HG03025 (cell line): ENCODE data around the gene SETBP1.

ENCODE experiments used
- ATAC-seq: cut with Tn5 transposase; IDR thresholded peaks from one replicate; pipeline ENCODE4 v1.9.1; 2021; ENCODE audit warnings: mild to moderate bottlenecking, moderate library complexity; ENCODE audit not compliant: unreplicated experiment, low FRiP score

Gene SETBP1

DNA sequence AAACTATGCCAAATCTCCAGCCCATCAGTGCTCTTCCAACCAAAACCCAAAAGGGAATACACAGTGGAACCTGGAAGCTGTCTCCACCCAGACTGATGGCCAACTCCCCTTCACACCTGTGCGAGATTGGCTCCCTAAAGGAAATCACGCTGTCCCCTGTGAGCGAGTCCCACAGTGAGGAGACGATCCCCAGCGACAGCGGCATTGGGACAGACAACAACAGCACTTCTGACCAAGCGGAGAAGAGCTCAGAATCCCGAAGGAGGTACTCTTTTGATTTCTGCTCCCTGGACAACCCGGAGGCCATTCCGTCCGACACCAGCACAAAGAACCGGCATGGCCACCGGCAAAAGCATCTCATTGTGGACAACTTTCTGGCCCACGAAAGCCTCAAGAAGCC, 271.1 kb downstream of the SETBP1 start:
- no peak for ATAC-seq

- ATAC-seq = no peak
Measured at GRCh38 chr18:44954257-44954656, 273.6 kb downstream of the SETBP1 start.

DNA sequence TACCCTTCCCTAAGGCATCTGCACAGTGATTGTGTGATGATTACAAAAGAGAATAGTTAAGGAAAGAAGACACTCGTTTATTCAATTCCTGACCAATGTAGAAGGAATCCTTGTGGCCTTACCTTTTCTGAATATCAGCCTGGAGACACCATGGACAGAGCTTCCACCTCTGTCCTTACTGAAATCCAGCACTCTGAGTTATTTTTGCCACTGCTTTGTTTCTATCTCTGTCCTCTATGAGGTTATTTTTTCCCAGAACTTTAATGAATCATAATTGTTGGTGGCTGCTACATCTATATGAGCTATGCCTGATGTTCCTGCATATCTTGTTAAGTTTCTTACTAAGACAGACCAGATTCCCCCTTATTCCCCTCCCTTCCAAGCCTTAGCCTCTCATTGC, 275.1 kb downstream of the SETBP1 start:
- ATAC-seq = no peak

- ATAC-seq = no peak
Measured at GRCh38 chr18:44957025-44957424, 276.3 kb downstream of the SETBP1 start.

DNA sequence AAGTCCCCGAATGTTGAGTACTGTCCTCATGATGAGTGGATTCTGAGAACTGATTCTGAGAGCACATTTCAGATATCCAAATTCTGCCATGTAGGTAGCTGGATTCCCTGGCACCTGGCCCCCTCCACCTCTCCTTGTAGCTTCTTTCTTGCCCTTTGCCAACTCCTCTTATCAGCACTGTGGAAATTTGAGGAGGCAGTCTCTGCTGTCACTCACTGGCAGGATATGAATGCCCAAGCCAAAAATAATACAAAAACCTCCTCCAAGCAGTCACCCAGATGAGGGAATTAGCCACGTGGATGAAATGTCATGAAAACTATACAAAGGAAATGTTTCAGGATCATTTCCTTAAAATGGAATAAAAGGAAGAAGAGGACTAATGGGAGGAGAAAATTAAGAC, 276.8 kb downstream of the SETBP1 start:
- ATAC-seq = no peak

GRCh38 chr18:44958040-44958439, 277.4 kb downstream of the SETBP1 start:
- ATAC-seq = no peak

DNA sequence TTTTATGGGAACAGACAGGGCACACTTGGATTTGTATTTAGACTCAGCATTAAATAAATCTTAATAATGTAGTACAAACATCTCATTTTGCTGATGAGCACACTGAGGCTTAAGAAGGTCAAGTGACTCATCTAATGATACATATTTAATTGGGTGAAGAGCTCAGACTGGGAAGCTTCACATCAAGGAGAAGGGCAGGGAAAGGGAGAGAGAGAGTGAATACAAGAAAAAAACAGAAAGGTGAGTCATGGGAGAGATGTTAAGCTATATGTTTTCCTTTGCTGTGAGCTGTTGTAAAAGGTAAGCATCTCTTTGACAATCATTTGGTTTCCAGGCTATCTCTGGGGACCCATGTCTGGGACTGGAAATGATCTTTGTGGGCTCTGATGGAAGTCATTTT, 277.8 kb downstream of the SETBP1 start:
- ATAC-seq = no peak

GRCh38 chr18:44959013-44959412, 278.3 kb downstream of the SETBP1 start:
- no peak for ATAC-seq

- no peak for ATAC-seq
Measured at GRCh38 chr18:44960580-44960979, 279.9 kb downstream of the SETBP1 start.

DNA sequence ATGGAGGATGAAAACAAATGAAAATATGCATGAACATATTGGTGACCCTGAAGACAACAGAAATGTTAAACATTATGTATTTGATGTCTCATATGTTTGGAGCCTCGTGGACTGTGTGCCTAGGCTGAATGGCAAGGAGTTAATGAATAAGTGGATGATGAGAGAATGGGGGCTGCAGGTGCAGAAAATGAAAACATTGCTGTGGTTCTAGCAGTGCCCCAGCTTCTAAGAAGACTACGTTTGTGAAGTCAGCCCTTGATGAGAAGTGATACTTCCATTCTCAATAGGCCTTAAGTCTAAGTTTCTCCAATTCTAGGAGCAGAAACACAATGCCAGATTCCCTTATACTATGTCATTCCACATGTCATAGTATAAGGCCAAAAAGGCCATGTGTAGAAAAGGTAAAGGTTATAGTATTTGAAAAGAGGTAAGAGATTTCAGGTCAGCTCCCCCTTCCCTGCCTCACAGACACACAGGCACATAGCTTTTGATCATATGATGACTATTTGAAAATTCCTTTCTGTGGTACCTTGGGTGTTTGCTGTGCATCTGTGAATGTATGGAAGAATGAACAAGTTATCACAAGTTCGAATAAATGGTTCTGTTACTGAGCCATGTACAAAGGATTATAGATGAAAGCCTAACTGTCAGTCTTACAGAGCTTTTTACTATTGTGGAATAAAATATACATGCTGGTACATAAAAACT, 280.8 kb downstream of the SETBP1 start:
- ATAC-seq = peak; percentile 75

GRCh38 chr18:44967599-44967998, 286.9 kb downstream of the SETBP1 start:
- no peak for ATAC-seq

GRCh38 chr18:44968336-44968735, 287.6 kb downstream of the SETBP1 start:
- no peak for ATAC-seq

DNA sequence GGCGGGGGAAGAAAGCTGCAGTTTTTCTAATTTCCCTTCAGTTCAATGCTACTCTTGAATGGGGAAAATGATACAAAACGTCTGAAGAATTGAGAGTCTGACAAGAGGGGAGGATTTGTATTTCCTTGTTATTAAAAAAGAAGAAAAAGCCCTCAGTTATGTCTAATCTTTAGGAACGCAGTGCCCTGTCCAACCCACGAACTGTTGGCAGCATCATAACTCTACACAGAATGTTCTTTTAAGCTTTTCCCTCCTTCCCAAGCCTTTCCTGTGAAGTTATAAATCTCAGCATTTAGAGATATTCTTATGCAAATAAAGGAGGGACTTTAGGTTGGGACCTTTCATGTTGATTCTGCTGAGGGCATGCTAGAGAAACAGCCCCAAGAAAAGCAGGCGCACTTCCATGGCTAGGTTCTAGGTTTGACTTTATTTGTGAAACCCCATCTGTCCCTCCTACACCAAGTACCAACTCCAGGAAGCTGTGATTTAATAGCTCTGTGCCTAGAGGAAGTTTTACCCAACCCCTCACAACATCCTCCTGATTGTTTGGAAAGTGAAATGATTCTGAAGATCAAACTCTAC, 288.6 kb downstream of the SETBP1 start:
- no peak for ATAC-seq

DNA sequence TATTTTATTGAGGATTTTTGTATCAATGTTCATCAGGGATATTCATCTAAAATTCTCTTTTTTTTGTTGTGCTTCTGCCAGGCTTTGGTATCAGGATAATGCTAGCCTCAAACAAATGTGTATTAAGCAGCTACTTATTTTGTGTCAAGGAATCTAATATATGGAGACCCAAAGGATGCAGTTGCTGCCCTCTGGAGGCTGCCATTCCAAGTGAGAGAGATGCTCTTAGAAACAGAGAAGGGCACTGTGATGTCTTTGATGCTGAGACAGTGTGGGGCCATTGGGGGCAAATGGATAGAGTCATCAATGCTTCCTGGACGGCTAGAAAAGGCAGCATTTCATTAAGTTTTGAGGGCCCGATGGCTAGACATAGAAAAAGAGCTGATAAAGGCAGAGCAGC, 292.6 kb downstream of the SETBP1 start:
- ATAC-seq = no peak

DNA sequence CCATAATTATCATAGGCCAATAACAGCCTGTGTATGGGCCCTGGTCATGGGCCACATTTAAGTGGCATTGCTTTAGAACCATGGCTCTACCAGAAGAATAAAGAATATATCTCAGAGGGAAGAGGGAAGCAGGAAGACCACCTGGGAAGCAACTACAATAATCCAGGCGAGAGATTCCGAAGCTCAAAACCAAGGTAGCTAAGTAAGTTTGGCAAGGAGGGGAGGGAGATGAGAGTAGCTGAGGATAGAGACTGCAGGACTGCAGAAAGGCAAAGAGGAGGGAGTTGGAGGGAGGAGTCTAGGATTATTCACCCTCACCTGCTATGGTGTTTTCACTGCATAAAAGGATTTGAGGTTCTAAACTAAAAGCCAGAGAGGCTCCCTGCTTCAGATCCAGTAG, 293.5 kb downstream of the SETBP1 start:
- no peak for ATAC-seq

DNA sequence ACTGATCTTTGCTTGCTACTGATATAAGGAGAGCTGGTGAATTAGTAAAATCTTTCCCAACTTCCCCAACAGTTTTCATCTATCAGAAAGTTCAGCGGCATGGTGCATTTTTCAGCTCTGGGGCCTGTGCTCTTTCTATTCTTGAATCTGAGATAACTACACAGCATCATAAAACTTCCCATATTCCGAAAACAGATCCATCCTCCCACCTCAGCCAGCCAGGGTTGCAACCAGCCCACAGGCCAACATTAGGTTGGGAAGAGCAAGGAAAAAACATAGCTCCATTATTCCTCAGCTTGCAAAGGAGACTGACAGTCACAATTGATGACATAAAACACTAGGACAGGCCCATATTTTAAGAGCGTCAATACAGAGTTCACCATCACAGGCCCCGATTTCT, 297.2 kb downstream of the SETBP1 start:
- ATAC-seq = no peak

- ATAC-seq = no peak
Measured at GRCh38 chr18:44979748-44980147, 299.1 kb downstream of the SETBP1 start.

DNA sequence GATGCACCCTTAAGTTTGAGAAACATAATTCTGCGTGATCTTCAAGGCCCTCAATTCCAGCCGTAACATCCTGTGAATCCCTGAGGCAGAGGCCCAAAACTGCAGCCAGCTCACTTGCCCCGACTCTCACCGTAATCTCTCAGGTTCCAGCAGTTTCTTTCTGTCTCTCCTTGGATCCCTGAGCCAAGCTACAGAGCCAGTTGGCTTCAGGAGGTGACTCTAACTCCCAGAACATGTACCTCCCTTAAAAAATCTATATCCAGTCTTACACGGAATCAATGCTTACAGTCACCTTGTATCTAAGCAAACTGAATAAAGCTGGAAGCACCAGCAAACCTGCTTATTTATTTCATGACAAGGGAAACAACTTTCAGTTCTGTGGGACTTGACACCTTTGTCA, 300.4 kb downstream of the SETBP1 start:
- ATAC-seq = no peak

DNA sequence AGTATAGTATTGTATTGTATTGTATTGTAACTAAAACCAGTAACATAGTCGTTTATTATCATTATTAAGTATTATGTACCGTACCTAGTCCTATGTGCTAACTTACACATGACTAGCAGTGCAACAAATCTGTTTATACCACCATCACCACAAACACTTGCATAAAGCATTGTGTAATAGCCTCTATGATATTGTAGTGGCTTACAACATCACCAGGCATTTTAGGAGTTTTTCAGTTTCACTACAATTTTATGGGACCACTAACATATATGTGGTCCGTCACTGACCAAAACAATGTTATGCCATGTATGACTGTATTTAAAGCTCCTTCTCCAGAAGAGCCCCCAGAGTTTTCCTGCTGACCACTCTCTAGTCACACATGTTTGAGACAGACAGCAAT, 306.2 kb downstream of the SETBP1 start:
- ATAC-seq = no peak

GRCh38 chr18:44987371-44987770, 306.7 kb downstream of the SETBP1 start:
- ATAC-seq = no peak

DNA sequence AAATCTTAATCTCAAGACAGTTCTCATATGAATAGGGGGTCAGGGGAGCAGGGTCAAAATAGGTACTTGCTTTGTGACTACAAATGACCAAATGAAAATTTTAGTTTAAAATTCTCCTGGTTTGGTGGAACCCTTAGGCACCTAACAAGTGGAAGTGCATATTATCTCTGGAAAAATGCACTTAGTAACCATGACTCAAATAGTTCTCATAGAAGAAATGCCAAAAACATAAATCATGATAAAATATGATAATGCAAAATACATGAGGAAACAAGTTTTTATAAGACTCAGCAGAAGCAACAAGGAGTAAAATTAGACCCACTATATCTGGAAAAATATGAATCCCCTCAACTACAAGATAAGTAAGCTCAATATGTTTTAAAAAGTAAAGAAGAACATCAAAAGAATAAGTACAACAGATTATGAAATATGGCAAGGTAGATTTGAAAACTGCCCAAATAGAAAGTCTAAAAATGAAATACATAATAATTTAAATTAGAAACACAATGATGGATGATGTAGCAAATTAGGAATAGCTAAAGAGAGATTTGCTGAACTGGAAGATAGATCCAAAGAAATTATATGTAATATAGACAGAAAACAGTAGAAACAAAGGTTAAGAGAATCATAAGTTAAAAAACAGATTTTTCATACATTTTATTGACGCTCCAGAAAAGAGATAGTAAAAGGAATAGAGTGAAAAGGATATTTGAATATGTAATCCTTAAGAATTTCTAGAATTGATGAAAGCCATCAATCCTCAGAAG, 308.3 kb downstream of the SETBP1 start:
- ATAC-seq = no peak

DNA sequence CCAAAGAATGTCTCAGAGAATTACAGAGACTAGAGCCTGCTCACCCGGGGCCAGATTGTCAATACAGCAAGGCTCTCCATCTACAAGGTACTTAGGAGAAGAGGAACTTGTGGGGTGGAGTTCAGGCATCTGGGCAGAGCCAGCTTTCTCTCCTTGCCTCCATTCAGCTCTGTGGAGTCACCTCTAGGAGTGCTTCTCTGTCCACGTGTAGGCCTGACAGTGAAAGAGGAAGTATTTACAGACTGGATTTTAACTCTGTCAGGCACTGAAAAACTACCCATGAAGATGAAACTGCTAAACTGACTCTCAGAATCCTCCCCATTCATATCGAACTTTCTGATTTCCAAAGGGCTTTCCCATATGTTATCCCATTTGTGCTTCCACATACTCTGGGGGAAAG, 315.6 kb downstream of the SETBP1 start:
- ATAC-seq = peak; percentile 79
